NCI-H1048 (cell line): ENCODE measurements around the gene RASGRF1.
"Not testable (repeated sequence)": the region's sequence is repeated elsewhere in the genome, so short reads cannot be mapped to it uniquely, and the experiment has no call there.

Experiments used
- DNase-seq: peaks from one replicate; lab custom pipeline; 2025; lab: John Stamatoyannopoulos, UW

RASGRF1 gene

DNA sequence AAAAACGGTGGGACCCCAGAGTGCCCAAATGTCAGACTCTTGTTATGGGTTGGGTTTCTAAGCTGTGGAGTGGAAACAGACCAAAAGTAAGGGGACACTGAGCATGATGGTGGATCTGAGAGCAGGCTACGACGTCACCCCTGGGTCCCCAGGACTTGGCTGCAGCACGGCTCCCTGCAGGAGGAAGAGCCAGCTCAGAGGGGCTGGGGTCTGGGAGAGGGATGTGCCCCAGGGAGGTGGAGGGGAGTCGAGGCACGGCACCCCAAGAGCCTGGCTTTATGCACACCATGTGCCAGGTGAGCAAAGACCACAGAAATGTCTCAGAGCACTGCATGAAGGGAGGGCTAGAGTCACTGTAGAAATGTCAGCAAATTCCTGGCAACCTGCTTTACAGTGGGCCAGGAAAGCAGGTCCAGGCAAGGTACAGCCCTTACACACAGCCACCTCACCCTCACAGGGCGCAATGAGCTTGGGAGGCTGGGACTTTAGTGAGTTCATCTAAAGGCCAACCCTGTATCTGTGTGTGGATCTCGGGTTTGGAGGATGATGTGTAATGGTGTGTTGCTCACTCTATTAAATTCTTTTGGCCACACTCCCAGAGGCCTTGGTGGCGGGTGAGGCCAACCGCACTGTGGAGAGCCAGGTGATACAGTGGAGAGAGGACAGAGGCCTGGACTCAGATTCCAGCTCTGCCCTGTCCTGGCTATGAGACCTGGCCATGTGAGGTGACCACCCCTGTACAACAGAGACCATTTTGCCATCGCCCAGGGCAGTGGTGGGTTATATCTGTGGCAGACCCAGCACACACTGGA lies 159.8 kb downstream of the RASGRF1 start:
- no peak for DNase-seq

DNA sequence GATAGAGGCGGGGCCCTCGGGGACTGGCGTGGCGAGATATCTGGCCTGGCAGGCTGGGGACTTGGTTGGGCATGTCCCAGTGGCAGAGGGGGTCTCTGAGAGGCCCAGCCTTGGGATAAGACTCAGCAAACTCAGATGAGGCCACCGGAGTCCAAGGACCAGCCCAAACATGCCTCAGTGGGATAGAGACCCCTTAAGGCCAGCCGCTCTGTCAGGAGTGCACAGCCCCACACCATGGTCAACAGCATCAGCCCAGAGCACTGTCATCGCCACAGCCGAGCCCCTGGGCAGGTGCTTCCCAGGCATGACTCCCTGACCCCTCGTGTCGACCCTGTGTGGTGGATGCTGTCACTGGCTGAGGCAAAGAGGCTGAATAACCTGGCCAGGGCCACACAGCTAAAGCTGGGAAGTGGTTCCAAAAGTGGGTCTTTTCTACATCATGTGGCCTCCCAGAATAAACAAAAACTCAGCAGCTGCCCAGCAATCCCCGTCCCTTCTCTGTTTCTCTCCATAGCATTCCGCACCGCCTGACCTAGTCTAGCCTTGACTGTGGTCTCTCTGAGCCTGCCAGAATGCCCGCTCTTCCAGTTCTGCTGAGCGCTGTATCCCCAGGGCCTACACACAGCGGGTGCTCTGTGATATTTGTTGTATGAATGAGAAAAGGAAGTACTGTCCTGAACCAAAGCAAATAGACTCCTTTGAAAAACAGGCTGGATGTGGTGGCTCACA lies 160.9 kb downstream of the RASGRF1 start:
- no peak for DNase-seq

DNA sequence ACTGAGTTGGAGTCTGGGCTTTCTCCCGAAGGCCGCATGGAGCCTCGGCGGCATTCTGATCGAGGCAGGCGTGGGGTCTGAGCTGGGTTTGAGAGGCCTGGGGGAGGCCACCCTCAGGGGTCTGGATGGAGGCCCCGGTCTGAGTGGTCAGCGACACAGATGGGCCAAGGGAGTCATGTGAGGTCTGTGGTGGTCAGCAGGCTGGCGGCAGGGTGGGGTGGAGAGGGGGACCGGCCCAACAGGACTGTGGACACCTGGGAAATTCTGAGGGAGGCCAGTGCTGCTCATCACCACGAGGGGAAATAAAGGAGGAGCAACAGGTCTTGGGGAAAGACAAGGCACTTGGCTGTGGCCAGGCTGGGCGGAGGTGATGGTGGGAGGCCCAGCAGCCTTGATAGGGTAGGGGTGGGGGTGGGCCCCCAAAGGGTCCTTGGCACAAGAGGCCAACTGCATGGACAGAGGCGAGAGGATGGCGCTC lies 161.9 kb downstream of the RASGRF1 start:
- DNase-seq = no peak

- not testable (repeated sequence) for DNase-seq
These were observed 162.4 kb downstream of the RASGRF1 start for GRCh38 chr15:78928176-78928575.

GRCh38 chr15:78927077-78927790 lies 163.3 kb downstream of the RASGRF1 start:
- no peak for DNase-seq

DNA sequence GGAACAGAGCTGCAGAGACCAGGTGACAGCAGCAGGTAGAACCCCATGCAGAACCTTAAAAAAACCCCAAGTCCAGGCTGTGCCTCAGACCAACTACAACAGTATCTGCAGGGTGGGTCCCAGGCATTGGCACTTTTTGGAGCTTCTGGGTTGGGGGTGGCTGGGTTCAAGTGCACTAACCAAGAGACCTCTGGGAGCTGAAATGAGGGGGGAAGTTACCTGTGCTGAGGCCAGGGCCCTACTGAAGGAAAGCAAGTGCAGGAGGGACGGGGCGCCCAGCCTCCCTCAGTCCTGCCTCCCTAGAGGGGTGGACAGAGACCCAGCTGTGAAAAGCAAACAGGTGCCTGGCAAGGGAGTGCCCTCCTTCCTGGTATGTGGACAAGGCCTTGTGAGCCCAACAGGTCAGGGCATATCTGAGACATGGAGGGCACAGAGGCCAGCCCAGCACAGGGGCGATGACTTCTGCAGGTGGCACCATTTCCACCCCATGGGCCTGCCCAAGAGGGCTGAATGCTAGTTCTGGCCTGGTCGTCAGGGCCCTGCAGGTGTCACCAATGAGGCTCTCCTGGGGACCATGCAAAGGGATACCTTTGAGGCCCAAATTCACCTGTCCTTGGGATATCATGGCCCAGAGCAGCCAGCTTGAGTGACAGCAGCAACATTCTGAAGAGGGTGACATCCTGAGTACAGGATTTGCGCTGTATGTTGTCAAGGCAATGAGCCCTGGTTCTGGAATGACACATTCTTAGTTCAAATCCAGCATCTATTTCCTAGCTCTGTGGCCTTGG lies 164.4 kb downstream of the RASGRF1 start:
- no peak for DNase-seq

GRCh38 chr15:78925076-78925624 lies 165.4 kb downstream of the RASGRF1 start:
- no peak for DNase-seq

GRCh38 chr15:78923480-78924360 lies 166.9 kb downstream of the RASGRF1 start:
- DNase-seq = no peak

- no peak for DNase-seq
These were observed 167.6 kb downstream of the RASGRF1 start for GRCh38 chr15:78923015-78923414.

DNA sequence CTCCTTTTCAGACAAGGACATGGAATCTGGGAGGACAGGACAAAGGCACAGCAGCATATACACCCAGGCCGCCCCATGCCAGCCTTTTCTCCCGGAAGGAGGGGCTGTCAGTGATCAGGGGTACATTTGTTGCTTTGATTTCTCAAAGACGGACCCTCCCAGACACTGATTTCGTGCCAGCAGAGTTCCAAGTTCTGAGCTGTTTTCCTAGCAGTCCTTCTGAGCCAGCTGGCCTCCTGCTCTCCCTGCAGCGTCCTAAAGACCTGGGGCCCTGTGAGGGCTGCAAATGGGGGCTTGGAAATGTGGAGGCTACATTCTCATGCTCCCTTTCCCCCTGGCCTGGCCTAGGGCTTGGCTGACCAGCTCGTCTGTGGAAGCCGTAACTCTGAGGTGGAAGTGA lies 168.1 kb downstream of the RASGRF1 start:
- DNase-seq = no peak

- no peak for DNase-seq
These were observed 168.6 kb downstream of the RASGRF1 start for GRCh38 chr15:78921940-78922339.

GRCh38 chr15:78921517-78921916 lies 169.1 kb downstream of the RASGRF1 start:
- no peak for DNase-seq

DNA sequence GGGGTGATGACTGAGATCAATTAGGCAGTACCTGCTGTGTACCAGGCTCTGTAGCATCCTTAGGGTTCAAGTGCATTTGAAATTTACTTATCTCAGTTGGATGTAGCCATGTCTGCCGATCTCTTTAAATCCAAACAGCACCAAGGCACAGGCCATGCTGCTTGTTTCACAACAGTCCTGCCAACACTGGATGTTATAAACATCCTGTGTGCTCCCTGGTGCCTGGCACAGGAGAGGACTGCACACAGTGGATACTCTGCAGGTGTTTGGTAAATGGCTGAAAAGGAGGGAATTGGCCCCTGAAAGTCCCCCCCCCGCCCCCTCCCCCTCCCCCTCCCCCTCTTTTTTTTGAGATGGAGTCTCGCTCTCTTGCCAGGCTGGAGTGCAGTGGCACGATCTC lies 172.7 kb downstream of the RASGRF1 start:
- DNase-seq = no peak

- no peak for DNase-seq
These were observed 174.5 kb downstream of the RASGRF1 start for GRCh38 chr15:78916088-78916487.

DNA sequence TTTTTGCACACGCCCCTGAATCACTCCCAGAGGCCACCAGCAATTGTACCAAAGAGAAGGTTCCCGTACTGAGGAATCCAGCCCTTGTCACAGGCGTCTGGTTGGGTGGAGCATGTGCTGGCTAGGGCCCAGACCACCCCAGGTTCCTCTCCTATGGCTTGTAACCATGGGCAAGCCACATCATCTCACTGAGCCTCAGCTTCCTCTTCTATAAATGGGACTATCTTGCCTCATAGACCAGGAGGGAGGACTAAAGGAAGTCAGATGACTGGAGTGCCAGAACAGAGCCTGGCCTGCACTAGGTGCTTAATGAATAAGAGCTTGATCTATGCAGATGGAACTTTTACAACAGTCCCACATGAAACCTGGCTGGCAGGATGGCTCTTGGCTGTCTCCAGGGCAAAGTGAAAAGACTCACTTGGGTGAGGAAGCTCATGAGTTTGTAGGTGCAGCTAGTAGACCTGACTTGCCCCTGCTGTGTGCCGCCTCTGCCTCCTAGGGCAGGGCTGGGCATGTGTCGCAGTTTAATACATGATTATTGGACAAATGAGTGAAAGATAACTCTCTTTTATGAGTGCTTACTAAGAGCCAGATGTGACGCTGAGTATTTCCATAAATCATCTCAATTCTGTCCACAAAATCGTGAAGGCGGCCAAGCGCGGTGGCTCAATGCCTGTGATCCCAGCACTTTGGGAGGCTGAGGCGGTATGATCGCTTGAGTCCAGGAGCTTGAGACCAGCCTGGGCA lies 175.1 kb downstream of the RASGRF1 start:
- no peak for DNase-seq

DNA sequence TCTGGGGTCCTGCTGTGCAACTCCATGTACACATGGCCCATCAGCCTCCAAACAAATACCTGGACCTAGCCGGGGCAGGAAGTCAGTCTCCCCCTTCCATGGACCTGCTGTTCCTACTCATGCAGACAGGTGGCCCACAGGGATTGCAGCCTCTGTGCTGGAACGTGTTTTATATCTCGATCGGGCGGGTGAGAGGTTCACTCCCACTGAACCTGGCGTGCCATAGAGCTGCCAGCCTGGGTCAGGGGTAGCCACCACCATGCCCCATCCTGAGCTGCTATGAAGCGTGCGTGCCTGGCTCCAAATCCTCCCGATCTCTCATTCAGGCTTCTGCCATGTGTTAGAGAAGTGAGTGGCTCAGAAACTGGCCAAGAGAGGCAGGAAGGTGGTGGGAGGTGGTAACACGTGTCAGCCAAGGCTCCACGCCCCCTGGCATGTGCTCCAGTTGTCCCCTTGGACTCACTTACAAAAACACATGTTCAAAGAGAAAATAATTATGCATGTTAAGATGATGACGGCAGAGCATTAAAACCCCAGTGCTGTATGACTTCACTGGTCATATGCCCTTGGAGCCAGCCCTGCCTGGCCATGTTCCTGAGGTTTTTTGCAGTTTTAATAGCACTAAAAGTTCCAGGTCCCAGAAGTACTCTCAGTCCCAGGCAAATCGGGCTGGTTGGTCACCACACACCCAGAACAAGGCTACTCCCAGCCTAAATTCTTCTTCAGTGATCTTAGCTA lies 176.4 kb downstream of the RASGRF1 start:
- DNase-seq = no peak

GRCh38 chr15:78913012-78913411 lies 177.6 kb downstream of the RASGRF1 start:
- DNase-seq = no peak

DNA sequence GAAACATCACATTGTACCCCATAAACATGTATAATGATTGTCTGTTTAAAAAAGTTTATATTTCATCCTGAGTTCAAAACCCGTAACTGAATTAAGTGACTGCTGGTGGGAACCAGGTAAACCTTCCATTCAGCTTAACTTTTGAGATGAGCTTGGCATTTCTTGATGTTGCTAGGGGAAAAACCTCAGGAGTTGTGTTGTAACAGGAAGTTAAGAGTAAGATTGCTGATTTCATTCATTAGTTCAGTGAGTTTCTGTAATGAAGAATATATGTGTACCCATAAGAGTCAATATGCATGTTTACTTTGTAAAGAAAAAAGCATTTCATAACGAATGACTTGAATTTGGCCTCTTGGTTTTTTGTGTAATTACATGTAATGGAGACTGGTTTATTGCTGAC lies 178.3 kb downstream of the RASGRF1 start:
- DNase-seq = no peak

DNA sequence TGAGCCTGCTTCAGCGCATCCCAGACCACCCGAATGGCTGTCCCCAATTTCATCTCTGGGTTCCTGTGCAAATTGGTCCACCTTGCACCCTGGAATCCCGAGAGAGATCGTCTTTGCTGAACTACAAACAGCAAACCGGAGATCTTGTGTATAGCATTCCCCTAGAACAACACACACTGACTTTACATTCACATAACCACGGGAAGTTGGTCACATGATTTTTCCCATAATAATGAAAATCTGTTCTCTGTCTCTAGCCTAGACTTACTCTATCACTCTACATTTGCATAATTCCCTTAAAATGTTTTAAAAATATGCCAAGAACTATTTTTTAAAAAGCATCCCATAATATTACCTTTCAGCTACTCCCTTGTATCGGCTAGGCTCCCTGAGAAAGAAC lies 180.3 kb downstream of the RASGRF1 start:
- peak; percentile 3 for DNase-seq
